MG63 (cell line): Measurements from ENCODE around the gene HEBP1. TPM values are rescaled to one million over a fixed set of nuclear protein-coding genes. Genes with fewer than 3 reads are reported as not detected.

ENCODE experiments used
- DNase-seq: peaks from one replicate; pipeline ENCODE4 v3.0.0-alpha.2; 2020
- H3K27me3 ChIP-seq: fragments of 250-450 bp; sonication (Bioruptor Pico); 2 replicates; pipeline ENCODE4 v1.5.1; 2020; ENCODE audit warnings: mild to moderate bottlenecking, moderate library complexity
- H3K36me3 ChIP-seq: fragments of 250-450 bp; sonication (Bioruptor Pico); 2 replicates; pipeline ENCODE4 v1.5.1; 2020; ENCODE audit warnings: mild to moderate bottlenecking, moderate library complexity
- H3K4me3 ChIP-seq: fragments of 250-450 bp; sonication (Bioruptor Pico); 2 replicates; pipeline ENCODE4 v1.5.1; 2020; ENCODE audit warnings: mild to moderate bottlenecking, moderate library complexity
- H3K9me3 ChIP-seq: fragments of 250-450 bp; sonication (Bioruptor Pico); 2 replicates; pipeline ENCODE4 v1.5.1; 2020; ENCODE audit warnings: mild to moderate bottlenecking, moderate library complexity
- total RNA-seq: library from RNA; depleted of rRNA; stranded (reverse); fragments of >200 nt; shearing (Covaris generic); gene quantifications from 2 replicates; pipeline ENCODE4 v1.2.3, GENCODE V29; 2014; ENCODE audit warnings: low replicate concordance

The HEBP1 gene
- total RNA-seq, 1 experiment from 2014 or later: 5.6 TPM

- peak; percentile 66 for DNase-seq
- Histone ChIP-seq H3K4me3 (no peak overlapping the region), H3K9me3 (no peaks in the 10 kb centered on the region), H3K27me3 (no peaks in the 10 kb centered on the region), H3K36me3 (peaks cover 22% of the 10 kb centered on the region)
Measured at GRCh38 chr12:12979731-12980259, 20.3 kb downstream of the HEBP1 start.

GRCh38 chr12:12979126-12979525 is 20.9 kb downstream of the HEBP1 start:
- no peak for DNase-seq
- Histone ChIP-seq H3K36me3 (peaks cover 22% of the 10 kb centered on the region), H3K9me3 (no peaks in the 10 kb centered on the region), H3K4me3 (no peak overlapping the region), H3K27me3 (no peaks in the 10 kb centered on the region)

DNA sequence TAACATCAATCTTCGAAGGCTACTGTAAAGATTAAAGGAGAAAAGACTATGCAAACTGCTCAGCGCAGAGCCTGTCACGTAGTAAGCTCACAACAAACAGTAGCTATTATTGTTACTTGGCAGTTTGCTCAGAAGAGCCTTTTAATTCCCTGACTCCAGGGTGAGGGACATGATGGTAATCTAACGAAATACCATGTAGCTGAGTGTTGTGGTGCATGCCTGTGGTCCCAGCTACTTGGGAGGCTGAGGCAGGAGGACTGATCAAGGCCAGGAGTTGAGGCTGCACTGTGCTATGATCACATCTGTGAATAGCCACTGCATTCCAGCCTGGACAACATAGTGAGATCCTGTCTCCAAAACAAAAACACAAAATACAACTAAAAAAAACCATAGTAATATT is 22.8 kb downstream of the HEBP1 start:
- no peaks in the 10 kb centered on the region for H3K27me3 ChIP-seq
- H3K4me3 ChIP-seq: no peak overlapping the region
- no peaks in the 10 kb centered on the region for H3K9me3 ChIP-seq
- peaks cover 32% of the 10 kb centered on the region for H3K36me3 ChIP-seq
- DNase-seq: no peak

DNA sequence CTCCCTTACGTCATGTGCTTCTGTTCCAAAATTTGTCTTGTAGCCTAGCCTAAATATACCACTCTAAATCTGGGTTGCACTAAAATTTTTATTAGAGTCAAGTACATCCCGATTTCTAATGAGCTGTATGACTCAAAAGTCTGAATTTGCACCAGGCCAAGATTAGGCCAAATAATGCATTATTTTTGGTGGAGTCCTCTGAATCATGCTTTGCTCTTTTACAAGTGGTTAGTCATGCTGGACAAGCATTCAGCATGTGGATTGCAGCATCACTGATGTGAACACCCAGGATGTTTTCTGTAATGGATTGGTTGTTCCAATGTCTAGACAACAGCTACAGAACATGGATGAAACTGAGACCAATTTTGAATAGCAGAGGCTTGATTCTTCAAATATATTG is 23.7 kb downstream of the HEBP1 start:
- peak; percentile 65 for DNase-seq
- no peaks in the 10 kb centered on the region for H3K27me3 ChIP-seq
- H3K4me3 ChIP-seq: no peak overlapping the region
- no peaks in the 10 kb centered on the region for H3K9me3 ChIP-seq
- peaks cover 26% of the 10 kb centered on the region for H3K36me3 ChIP-seq

- Histone ChIP-seq H3K4me3 (no peak overlapping the region), H3K27me3 (no peaks in the 10 kb centered on the region), H3K36me3 (peaks cover 21% of the 10 kb centered on the region), H3K9me3 (no peaks in the 10 kb centered on the region)
- DNase-seq: peak; percentile 41
Measured at GRCh38 chr12:12975322-12976077, 24.6 kb downstream of the HEBP1 start.

DNA sequence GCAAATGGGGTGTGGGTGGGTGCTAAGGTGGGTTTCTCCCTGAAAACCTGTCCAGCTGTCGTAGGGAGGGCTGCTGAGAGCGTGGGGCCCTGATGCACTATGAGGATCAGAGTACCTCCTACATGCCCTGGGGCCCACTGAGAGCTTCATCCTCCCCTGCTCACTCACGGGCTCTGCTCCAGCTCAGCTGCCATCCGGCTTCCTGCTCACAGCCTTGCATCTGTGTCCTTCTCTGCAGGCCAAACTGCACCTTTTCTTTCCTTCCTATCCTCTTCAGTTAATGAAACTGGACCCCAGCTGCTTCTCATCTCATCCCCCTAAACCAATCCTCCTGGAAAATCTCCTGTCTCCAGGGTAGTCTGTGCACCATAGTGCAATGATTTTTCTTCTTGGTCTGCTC is 25.9 kb downstream of the HEBP1 start:
- Histone ChIP-seq H3K27me3 (no peaks in the 10 kb centered on the region), H3K4me3 (no peak overlapping the region), H3K36me3 (peaks cover 21% of the 10 kb centered on the region), H3K9me3 (no peaks in the 10 kb centered on the region)
- DNase-seq: no peak

GRCh38 chr12:12973019-12973418 is 27.0 kb downstream of the HEBP1 start:
- H3K9me3 ChIP-seq: no peaks in the 10 kb centered on the region
- no peaks in the 10 kb centered on the region for H3K27me3 ChIP-seq
- no peak for DNase-seq
- H3K4me3 ChIP-seq: no peak overlapping the region
- peaks cover 21% of the 10 kb centered on the region for H3K36me3 ChIP-seq

DNA sequence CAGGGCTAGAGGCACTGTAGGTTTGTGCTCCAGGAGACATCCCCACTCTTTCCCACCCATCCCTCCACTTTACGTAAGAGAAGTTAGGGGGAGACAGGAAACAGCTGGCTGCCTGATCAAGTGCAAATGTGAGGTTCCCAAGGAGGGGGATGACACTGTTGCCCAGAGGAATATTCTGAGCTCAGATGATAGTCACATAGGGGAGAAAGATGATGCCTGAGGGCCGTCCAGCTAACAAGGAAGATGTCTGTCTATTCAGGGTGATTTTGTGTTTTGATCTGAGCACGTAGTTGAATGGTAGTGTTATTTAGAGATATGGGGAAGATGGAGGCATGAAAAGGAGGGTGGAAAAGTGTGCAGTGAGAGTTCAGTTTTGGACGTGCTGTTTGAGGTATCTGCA is 34.2 kb downstream of the HEBP1 start:
- Histone ChIP-seq H3K4me3 (no peak overlapping the region), H3K9me3 (no peaks in the 10 kb centered on the region), H3K27me3 (no peaks in the 10 kb centered on the region; the same call in 1 of the 2 replicates), H3K36me3 (no peaks in the 10 kb centered on the region)
- no peak for DNase-seq

DNA sequence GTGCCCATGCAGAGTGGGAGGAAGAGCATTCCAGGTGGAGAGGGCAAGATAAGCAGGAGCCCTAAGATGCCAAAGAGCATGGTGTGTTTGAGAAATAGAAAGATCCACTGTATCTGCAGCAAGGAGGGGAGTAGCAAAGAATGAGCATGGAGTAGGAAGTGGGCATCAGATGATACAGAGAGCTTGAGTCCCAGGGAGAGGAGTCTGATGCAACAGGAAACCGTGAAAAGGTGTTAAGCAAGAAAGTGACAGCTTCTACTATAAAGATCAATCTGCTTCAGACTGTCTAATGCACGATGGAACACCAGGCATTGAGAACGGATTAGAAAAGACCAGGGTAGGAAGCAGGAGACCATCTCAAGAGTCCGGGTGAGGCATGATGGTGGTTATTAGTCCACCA is 35.8 kb downstream of the HEBP1 start:
- no peak for DNase-seq
- Histone ChIP-seq H3K36me3 (no peaks in the 10 kb centered on the region), H3K4me3 (no peak overlapping the region), H3K9me3 (no peaks in the 10 kb centered on the region), H3K27me3 (no peaks in the 10 kb centered on the region; the same call in 1 of the 2 replicates)

DNA sequence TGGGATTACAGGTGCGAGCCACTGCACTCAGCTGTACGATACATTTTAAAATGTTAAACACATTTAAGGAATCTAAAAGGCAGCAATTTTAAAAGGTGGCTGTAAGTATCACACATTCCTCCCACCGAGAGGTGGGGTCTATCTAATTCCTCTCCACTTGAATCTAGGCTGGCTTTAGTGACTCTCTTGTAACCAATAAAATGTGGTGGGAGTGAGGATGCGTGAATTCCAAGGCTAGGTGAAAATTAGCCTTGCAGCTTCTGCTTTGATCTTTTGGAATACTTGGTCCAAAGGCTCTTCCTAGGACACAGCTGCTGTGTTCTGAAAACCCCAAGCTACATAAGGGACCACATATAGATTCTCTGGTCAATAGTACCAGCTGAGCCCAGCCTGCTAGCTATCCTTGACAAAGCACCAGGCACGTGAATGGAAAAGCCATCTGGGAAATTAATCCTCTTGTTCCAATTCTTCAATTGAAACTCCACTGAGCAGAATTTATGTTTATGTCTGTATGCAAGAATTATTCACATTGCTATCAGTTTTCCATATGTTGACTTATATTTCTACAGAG is 39.3 kb downstream of the HEBP1 start:
- no peaks in the 10 kb centered on the region for H3K36me3 ChIP-seq
- H3K27me3 ChIP-seq: no peaks in the 10 kb centered on the region; the same call in 1 of the 2 replicates
- H3K4me3 ChIP-seq: no peak overlapping the region
- no peaks in the 10 kb centered on the region for H3K9me3 ChIP-seq
- no peak for DNase-seq

- H3K36me3 ChIP-seq: no peaks in the 10 kb centered on the region
- no peaks in the 10 kb centered on the region; the same call in 1 of the 2 replicates for H3K27me3 ChIP-seq
- DNase-seq: no peak
- H3K4me3 ChIP-seq: no peak overlapping the region
- no peaks in the 10 kb centered on the region for H3K9me3 ChIP-seq
Measured at GRCh38 chr12:12958886-12959285, 41.2 kb downstream of the HEBP1 start.

GRCh38 chr12:12954878-12955625 is 45.0 kb downstream of the HEBP1 start:
- Histone ChIP-seq H3K27me3 (no peaks in the 10 kb centered on the region), H3K9me3 (no peaks in the 10 kb centered on the region), H3K36me3 (no peaks in the 10 kb centered on the region), H3K4me3 (no peak overlapping the region)
- no peak for DNase-seq

DNA sequence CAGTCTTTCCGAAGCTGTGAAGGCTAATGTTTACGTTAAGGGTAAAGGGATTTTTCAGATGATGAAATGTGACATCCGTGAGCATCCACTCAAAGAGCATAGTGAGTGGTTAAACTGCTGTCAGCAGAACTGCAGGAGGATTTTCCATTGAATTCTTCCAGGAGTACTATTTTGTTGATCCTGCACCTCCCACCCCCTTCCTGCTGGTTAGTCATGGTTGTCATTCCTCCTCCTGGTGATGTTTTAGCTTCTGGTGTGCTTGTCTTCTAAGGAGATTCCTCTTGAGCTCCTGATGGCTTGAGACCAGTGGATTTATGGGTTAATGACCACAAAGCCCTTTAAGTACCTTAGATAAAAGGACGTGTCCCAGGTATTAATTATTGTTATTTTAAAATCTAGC is 45.7 kb downstream of the HEBP1 start:
- Histone ChIP-seq H3K4me3 (no peak overlapping the region), H3K27me3 (no peaks in the 10 kb centered on the region), H3K36me3 (no peaks in the 10 kb centered on the region), H3K9me3 (no peaks in the 10 kb centered on the region)
- DNase-seq: no peak

GRCh38 chr12:12952036-12952435 is 48.0 kb downstream of the HEBP1 start, which contains the start of gene GPRC5D:
Gene GPRC5D, minus strand, starts transcription at chr12:12952170. Its CDS starts 1,786 bp downstream, at chr12:12950384.
- Histone ChIP-seq H3K9me3 (no peaks in the 10 kb centered on the region), H3K4me3 (no peak within 1 kb of the TSS), H3K36me3 (no peaks in the 10 kb centered on the region), H3K27me3 (no peaks in the 10 kb centered on the region)
- no peak for DNase-seq

- no peaks in the 10 kb centered on the region for H3K9me3 ChIP-seq
- DNase-seq: no peak
- H3K4me3 ChIP-seq: no peak overlapping the region
- H3K36me3 ChIP-seq: no peaks in the 10 kb centered on the region
- no peaks in the 10 kb centered on the region for H3K27me3 ChIP-seq
Measured at GRCh38 chr12:12951504-12951903, 48.6 kb downstream of the HEBP1 start.

DNA sequence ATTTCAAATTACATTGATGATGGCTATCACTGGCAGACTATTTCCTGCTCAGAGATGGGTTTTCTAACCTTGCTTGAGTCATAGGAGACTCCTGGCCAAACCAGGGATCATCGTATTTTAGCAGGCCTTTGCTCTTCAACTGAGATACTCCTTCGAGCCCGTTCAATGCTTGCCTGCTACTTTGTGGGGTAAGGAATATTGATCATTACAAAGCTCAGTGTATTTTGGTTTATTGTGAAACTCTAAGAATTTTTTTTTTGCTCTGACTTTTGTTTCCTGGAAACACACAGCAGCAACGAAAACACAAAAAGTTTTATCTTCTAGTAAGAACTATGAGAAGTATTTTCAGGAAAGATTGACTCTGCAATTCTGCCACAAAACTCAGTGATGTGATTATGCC is 52.2 kb downstream of the HEBP1 start:
- no peak for DNase-seq
- no peaks in the 10 kb centered on the region for H3K36me3 ChIP-seq
- H3K27me3 ChIP-seq: no peaks in the 10 kb centered on the region
- H3K9me3 ChIP-seq: no peaks in the 10 kb centered on the region
- H3K4me3 ChIP-seq: no peak overlapping the region

DNA sequence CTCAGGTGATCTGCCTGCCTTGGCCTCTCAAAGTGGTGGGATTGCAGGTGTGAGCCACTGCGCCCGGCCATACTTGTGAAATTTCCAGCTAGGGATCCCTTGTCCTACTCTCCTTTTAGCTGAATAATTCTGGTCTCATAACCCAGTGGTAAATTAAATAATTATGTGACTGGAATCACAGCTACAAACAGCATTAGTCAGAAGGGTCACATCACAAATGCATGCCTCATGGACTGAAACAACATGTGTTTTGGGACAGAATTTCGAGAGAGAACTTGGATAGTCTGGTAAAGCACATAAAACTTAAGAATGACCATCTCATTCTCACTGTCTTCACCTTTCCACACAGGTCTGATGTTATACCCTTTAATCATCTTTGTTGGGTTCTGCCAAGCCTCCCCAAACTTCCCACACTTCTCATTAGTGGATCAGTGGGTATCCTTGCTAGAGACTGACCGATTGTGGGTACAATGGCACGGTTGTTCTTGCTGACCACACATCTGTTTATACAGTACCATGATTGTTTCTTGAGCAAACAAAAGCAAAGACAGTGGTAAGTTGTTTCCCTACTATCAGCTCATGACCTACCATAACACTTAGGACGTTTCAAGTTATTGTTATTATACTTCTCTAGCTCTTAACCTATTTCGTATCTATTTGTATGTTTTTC is 53.2 kb downstream of the HEBP1 start:
- H3K9me3 ChIP-seq: no peaks in the 10 kb centered on the region
- no peaks in the 10 kb centered on the region for H3K27me3 ChIP-seq
- no peak for DNase-seq
- H3K36me3 ChIP-seq: no peaks in the 10 kb centered on the region
- no peak overlapping the region for H3K4me3 ChIP-seq
